ENCODE results near the gene CCK. TPM values are rescaled to one million over a fixed set of nuclear protein-coding genes. Genes with fewer than 3 reads are reported as not detected.

The CCK gene
- total and polyA plus RNA-seq, 2 experiments from 2014 or later, result 3.1 to 4.2 TPM

GRCh38 chr3:42224658-42225421, 41.1 kb downstream of the CCK start (continued):
- TF ChIP-seq NANOG (IDR thresholded peaks at IDR 0.05; ENCODE audit: borderline replicate concordance) (no peak), EZH2phosphoT487 (IDR thresholded peaks at IDR 0.05; ENCODE audit: unreplicated experiment) (no peak), EZH2 (IDR thresholded peaks at IDR 0.05; ENCODE audit: low read depth, unreplicated experiment) (no peak), CTCF (conservative IDR thresholded peaks at IDR 0.05; ENCODE audit: low read depth in 2 of 2) (no peak), REST (IDR thresholded peaks at IDR 0.05; ENCODE audit: unreplicated experiment) (no peak), ZNF114 (CRISPR knock-in tag; IDR thresholded peaks at IDR 0.05) (no peak), POLR2AphosphoS5 (IDR thresholded peaks at IDR 0.05; ENCODE audit: low read depth) (no peak), JUNB (IDR thresholded peaks at IDR 0.05; ENCODE audit: unreplicated experiment) (no peak), CREB1 (CRISPR knock-in tag; IDR thresholded peaks at IDR 0.05; ENCODE audit: low read depth) (no peak), ETS1 (IDR thresholded peaks at IDR 0.05) (no peak)

- Histone ChIP-seq H3K36me3 (ENCODE audit: insufficient read depth) (no peaks in the 10 kb centered on the region), H3F3A (replicated peaks; ENCODE audit: low read depth) (no peaks in the 10 kb centered on the region), H3K27ac (ENCODE audit: low read depth) (no peak overlapping the region), H3K27me3 (ENCODE audit: insufficient read depth) (no peaks in the 10 kb centered on the region), H2AFZ (no peak overlapping the region), H3K4me1 (ENCODE audit: insufficient read depth) (no peaks in the 10 kb centered on the region), H3K4me3 (no peak overlapping the region), H3K4me2 (no peak overlapping the region), H3K79me2 (replicated peaks; ENCODE audit: insufficient read depth) (no peaks in the 10 kb centered on the region), H4K20me1 (replicated peaks; ENCODE audit: insufficient read depth) (no peaks in the 10 kb centered on the region; the same call in 1 of the 2 replicates), H3K9me2 (ENCODE audit: insufficient read depth) (0 out of 2 replicates have a peak, but pooled peaks cover 4% of the 10 kb centered on the region)
- Mint-ChIP-seq H3K4me1 (no peaks in the 10 kb centered on the region), H3K27me3 (ENCODE audit: insufficient read depth, low read depth, poor library complexity) (peaks cover 2% of the 10 kb centered on the region), H3K27ac (no peak overlapping the region), H3K9me3 (no peaks in the 10 kb centered on the region), H3K4me3 (no peak overlapping the region), H3K36me3 (ENCODE audit: low read depth) (peaks cover 22% of the 10 kb centered on the region)
- DNase-seq (ENCODE audit: low spot score) (no peak), ATAC-seq (no peak)
- TF ChIP-seq ZNF331 (CRISPR knock-in tag; IDR thresholded peaks at IDR 0.05; ENCODE audit: low read depth) (no peak), POLR2AphosphoS5 (IDR thresholded peaks at IDR 0.05; ENCODE audit: low read depth) (no peak), CTCF (conservative IDR thresholded peaks at IDR 0.05; ENCODE audit: low read depth in 2 of 2) (no peak)
These were observed 41.8 kb downstream of the CCK start for GRCh38 chr3:42224178-42224577.

Measured in GM23338 (cell line).